ENCODE measurements around the gene PDCD1. TPM values are rescaled to one million over a fixed set of nuclear protein-coding genes. Genes with fewer than 3 reads are reported as not detected.

PDCD1 gene
- total and polyA plus RNA-seq, 2 of the 13 experiments (the other 11 are each of a cell fraction or from before 2014, with no cell fraction given), result 0.04 TPM; not detected in 1

- Histone ChIP-seq H3K4me2 (ENCODE audit: low read depth, low read length) (peak overlapping the region; percentile 61), H2AFZ (ENCODE audit: low read length) (no peak overlapping the region), H3K79me2 (ENCODE audit: insufficient read depth, low read length) (no peaks in the 10 kb centered on the region), H3K9ac (ENCODE audit: insufficient read depth, low read depth, low read length) (no peak overlapping the region), H3K36me3 (replicated peaks in 1 of 2; ENCODE audit: control insufficient read depth in 1 of 2, insufficient read depth in 2 of 2, low read length in 2 of 2) (no peaks in the 10 kb centered on the region), H3K4me1 (ENCODE audit: insufficient read depth, low read length) (peaks cover 11% of the 10 kb centered on the region), H3K4me3 (replicated peaks in 1 of 3; ENCODE audit: insufficient read depth in 1 of 3, low read depth in 2 of 3, low read length in 3 of 3) (peak overlapping the region in 1 of 3 experiments; percentile 49; a peak in 1 of 6 replicates), H3K27me3 (ENCODE audit: control insufficient read depth in 1 of 2, insufficient read depth in 2 of 2, low read length in 2 of 2) (peaks cover 30 to 76% of the 10 kb centered on the region in 2 experiments), H4K20me1 (ENCODE audit: insufficient read depth, low read length) (no peaks in the 10 kb centered on the region), H3K27ac (ENCODE audit: extremely low read length, insufficient read depth, low read length) (no peak overlapping the region), H3K9me3 (ENCODE audit: low read length) (no peaks in the 10 kb centered on the region)
- DNase-seq (ENCODE audit: low spot score) (peak; percentile 34), FAIRE-seq (no peak), ATAC-seq (peak; percentile 69)
- in situ Hi-C loops (cut with HindIII; ENCODE audit: extremely low pct_ligation_motif_present, low pct_unique_long_range_greater_than_20kb), result no loop called here
- intact Hi-C loops (cut with micrococcal nuclease; ENCODE audit: unreplicated experiment), result no loop called here
- CTCF ChIA-PET (ENCODE audit: low intra/inter-chr PET ratio, low total read pairs), result no interaction called here
- WGBS (ENCODE audit: low lambda C conversion rate), result 22% methylated on average over 11 of the region's 16 CpGs
- BruUV-seq (replicated peaks), result no TSS peak
- POLR2A ChIA-PET, result interaction anchor here (1.2 kb wide), 1 partner anchor 41 kb away, joined by 4 read pairs; the partner anchor contains the start of gene NEU4
- TF ChIP-seq UBTF (CRISPR knock-in tag; IDR thresholded peaks at IDR 0.05) (no peak; the same call in 1 of the 2 replicates), ZFY (CRISPR knock-in tag; IDR thresholded peaks at IDR 0.05) (peak; percentile 53), ZNF558 (CRISPR knock-in tag; IDR thresholded peaks at IDR 0.05; ENCODE audit: borderline replicate concordance) (0 out of 2 replicates have a peak, but pooled peaks have one; percentile 44), BATF2 (CRISPR knock-in tag; IDR thresholded peaks at IDR 0.05) (no peak), KAT8 (CRISPR knock-in tag; IDR thresholded peaks at IDR 0.05) (no peak), ZNF331 (CRISPR knock-in tag; IDR thresholded peaks at IDR 0.05) (no peak), ZNF660 (CRISPR knock-in tag; IDR thresholded peaks at IDR 0.05; ENCODE audit: borderline replicate concordance, low read depth) (no peak), ZNF724P (CRISPR knock-in tag; IDR thresholded peaks at IDR 0.05; ENCODE audit: borderline replicate concordance) (no peak), HNRNPL (IDR thresholded peaks at IDR 0.05; ENCODE audit: low read depth, low read length) (peak; percentile 57; the same call in 1 of the 2 replicates), GATAD2A (CRISPR knock-in tag; IDR thresholded peaks at IDR 0.05) (0 out of 2 replicates have a peak, but pooled peaks have one; percentile 25), PHF5A (CRISPR knock-in tag; IDR thresholded peaks at IDR 0.05; ENCODE audit: low read depth, unreplicated experiment) (no peak), ZNF788 (CRISPR knock-in tag; IDR thresholded peaks at IDR 0.05; ENCODE audit: borderline replicate concordance) (0 out of 2 replicates have a peak, but pooled peaks have one; percentile 43), ZFX (CRISPR knock-in tag; IDR thresholded peaks at IDR 0.05; ENCODE audit: low read depth) (peak; percentile 64), BCL3 (CRISPR knock-in tag; IDR thresholded peaks at IDR 0.05) (no peak)
- TF ChIP-seq, protein P1, sequence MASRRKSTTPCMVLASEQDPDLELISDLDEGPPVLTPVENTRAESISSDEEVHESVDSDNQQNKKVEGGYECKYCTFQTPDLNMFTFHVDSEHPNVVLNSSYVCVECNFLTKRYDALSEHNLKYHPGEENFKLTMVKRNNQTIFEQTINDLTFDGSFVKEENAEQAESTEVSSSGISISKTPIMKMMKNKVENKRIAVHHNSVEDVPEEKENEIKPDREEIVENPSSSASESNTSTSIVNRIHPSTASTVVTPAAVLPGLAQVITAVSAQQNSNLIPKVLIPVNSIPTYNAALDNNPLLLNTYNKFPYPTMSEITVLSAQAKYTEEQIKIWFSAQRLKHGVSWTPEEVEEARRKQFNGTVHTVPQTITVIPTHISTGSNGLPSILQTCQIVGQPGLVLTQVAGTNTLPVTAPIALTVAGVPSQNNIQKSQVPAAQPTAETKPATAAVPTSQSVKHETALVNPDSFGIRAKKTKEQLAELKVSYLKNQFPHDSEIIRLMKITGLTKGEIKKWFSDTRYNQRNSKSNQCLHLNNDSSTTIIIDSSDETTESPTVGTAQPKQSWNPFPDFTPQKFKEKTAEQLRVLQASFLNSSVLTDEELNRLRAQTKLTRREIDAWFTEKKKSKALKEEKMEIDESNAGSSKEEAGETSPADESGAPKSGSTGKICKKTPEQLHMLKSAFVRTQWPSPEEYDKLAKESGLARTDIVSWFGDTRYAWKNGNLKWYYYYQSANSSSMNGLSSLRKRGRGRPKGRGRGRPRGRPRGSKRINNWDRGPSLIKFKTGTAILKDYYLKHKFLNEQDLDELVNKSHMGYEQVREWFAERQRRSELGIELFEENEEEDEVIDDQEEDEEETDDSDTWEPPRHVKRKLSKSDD (CRISPR knock-in tag; IDR thresholded peaks at IDR 0.05; ENCODE audit: low read depth), result no peak
Observed at GRCh38 chr2:241849616-241850543, 8.8 kb downstream of the PDCD1 start.
